Measurements from ENCODE around the gene ARID5B.

ARID5B gene

DNA sequence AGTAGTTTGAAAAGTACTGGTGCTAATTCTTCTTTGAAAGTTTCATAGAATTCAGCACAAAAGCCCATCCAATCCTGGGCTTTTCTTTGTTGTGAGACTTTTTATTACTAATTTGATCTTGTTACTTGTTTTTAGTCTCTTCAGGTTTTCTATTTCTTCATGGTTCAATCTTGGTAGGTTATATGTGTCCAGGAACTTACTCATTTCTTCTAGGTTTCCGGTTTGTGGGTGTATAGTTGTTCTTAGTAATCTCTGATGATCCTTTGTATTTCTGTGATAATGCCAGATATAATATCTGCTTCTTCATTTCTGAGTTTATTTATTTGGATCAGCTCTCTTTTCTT, 219.7 kb downstream of the ARID5B start:
- no peak for DNase-seq

GRCh38 chr10:62127975-62128374, 226.5 kb downstream of the ARID5B start:
- no peak for DNase-seq

GRCh38 chr10:62130948-62131347, 229.4 kb downstream of the ARID5B start:
- no peak for DNase-seq

GRCh38 chr10:62131724-62132123, 230.2 kb downstream of the ARID5B start:
- no peak for DNase-seq

DNA sequence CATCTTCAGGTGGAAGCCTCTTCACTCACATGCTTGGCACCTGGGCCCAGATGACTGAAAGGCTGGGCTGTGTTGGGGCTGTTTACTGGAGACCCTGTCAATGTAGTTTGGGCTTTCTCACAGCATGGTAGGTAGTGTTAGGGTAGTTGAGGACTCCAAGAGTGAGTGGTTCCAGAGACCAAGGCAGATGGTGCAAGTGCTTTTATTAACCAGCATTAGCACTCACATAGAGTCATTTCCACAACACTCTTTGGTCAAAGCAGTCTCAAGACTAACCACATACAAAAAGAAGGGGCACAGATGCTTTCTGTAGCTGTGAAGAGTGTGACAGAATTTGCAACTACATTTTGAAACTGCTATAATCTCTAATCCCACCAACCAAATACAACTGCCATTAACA, 232.1 kb downstream of the ARID5B start:
- no peak for DNase-seq

DNA sequence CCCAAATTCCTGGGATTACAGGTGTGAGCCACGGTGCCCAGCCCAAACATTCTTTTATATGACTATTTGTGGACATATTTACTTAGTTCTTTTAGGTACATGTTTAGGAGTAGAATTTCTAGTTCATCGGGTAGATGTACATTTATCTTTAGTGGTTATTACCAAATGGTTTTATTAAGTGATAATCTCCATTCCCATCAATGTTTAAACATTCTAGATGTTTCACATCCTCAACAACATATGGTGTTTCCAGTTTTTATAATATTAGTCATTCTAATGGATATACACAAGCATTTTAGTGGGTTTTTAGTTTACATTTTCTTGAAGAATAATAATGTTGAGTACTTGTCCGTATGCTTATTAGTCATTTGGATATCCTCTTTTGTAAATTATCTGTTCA, 235.4 kb downstream of the ARID5B start:
- no peak for DNase-seq

All from amygdala (tissue), 56 donors.